NCI-H510A treated with DMSO at 0.1 percent for 48 hours (cell line): ENCODE results near the gene SRPK3.
"Not testable (repeated sequence)": the region's sequence is repeated elsewhere in the genome, so short reads cannot be mapped to it uniquely, and the experiment has no call there.

Experiments
- DNase-seq: peaks from one replicate; lab custom pipeline; 2025; lab: John Stamatoyannopoulos, UW

The SRPK3 gene

GRCh38 chrX:153807976-153808375 is 27.1 kb downstream of the SRPK3 start:
- no peak for DNase-seq

- no peak for DNase-seq
Measured at GRCh38 chrX:153812220-153812619, 31.4 kb downstream of the SRPK3 start.

- DNase-seq: no peak
Measured at GRCh38 chrX:153813161-153813560, 32.3 kb downstream of the SRPK3 start.

- no peak for DNase-seq
Measured at GRCh38 chrX:153814591-153815315, 33.9 kb downstream of the SRPK3 start.

- DNase-seq: no peak
Measured at GRCh38 chrX:153816831-153817690, 36.2 kb downstream of the SRPK3 start.

- not testable (repeated sequence) for DNase-seq
Measured at GRCh38 chrX:153818064-153818463, 37.2 kb downstream of the SRPK3 start.

- DNase-seq: no peak
Measured at GRCh38 chrX:153818571-153819383, 37.9 kb downstream of the SRPK3 start.

- DNase-seq: no peak
Measured at GRCh38 chrX:153819384-153820040, 38.7 kb downstream of the SRPK3 start.

GRCh38 chrX:153820601-153821000 is 39.8 kb downstream of the SRPK3 start:
- DNase-seq: no peak

GRCh38 chrX:153821066-153821465 is 40.2 kb downstream of the SRPK3 start:
- DNase-seq: no peak

GRCh38 chrX:153824348-153824747 is 43.5 kb downstream of the SRPK3 start:
- no peak for DNase-seq

- DNase-seq: no peak
Measured at GRCh38 chrX:153825042-153825441, 44.2 kb downstream of the SRPK3 start.

GRCh38 chrX:153827016-153827415 is 46.2 kb downstream of the SRPK3 start:
- DNase-seq: no peak

GRCh38 chrX:153827903-153828302 is 47.1 kb downstream of the SRPK3 start:
- DNase-seq: no peak

- DNase-seq: no peak
Measured at GRCh38 chrX:153828308-153828707, 47.5 kb downstream of the SRPK3 start.

- no peak for DNase-seq
Measured at GRCh38 chrX:153828723-153829548, 48.1 kb downstream of the SRPK3 start.

GRCh38 chrX:153829549-153829798 is 48.6 kb downstream of the SRPK3 start:
- DNase-seq: no peak

- DNase-seq: no peak
Measured at GRCh38 chrX:153829799-153830639, 49.2 kb downstream of the SRPK3 start, which contains the start of gene PDZD4. Gene PDZD4, minus strand, starts transcription at chrX:153830544. Its CDS starts 246 bp downstream, at chrX:153830298.

GRCh38 chrX:153830640-153831428 is 50.0 kb downstream of the SRPK3 start:
- no peak for DNase-seq
